HG03108 (cell line): ENCODE measurements around the gene PATE3.

Experiments used
- ATAC-seq: cut with Tn5 transposase; IDR thresholded peaks from one replicate; pipeline ENCODE4 v1.9.1; 2021; ENCODE audit warnings: moderate library complexity; ENCODE audit not compliant: unreplicated experiment

The PATE3 gene

DNA sequence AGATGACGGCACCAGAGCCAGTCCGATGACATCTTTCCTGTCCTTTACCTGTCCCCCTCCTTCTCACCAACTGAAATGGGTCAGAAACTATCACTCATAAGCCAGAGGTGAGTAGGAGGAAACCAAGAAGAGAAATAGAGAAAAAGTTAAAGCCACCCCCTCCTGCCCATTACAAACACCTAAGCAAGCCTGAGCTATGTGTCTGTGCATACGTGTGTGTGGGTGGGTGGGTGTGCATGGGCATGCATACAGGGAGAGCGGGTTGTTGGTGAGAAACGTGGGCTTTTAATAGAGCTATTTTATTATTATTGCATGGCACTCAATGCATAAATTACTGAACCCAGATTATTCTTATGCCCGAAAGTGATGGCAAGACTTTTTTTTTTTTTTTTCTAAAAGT, 47.8 kb downstream of the PATE3 start:
- no peak for ATAC-seq
